ENCODE data around the gene DCDC1. TPM values are rescaled to one million over a fixed set of nuclear protein-coding genes. Genes with fewer than 3 reads are reported as not detected.

Gene DCDC1
- total RNA-seq, 3 donors from 2014 or later = 0.19 TPM; not detected in 2

GRCh38 chr11:30852645-30853044 is 516.9 kb downstream of the DCDC1 start:
- no peaks in the 10 kb centered on the region for H3K27me3 Mint-ChIP-seq (ENCODE audit: low read depth)
- no peaks in the 10 kb centered on the region for H3K4me1 Mint-ChIP-seq (ENCODE audit: low read depth)
- ATAC-seq = no peak
- no peaks in the 10 kb centered on the region for H3K36me3 Mint-ChIP-seq (ENCODE audit: insufficient read depth)
- no peak overlapping the region for H3K4me3 Mint-ChIP-seq
- no peak for DNase-seq
- peaks cover 4% of the 10 kb centered on the region for H3K9me3 Mint-ChIP-seq

GRCh38 chr11:30852091-30852490 is 517.4 kb downstream of the DCDC1 start:
- DNase-seq (no peak), ATAC-seq (no peak)
- Mint-ChIP-seq H3K27me3 (ENCODE audit: low read depth) (no peaks in the 10 kb centered on the region), H3K4me1 (ENCODE audit: low read depth) (no peaks in the 10 kb centered on the region), H3K36me3 (ENCODE audit: insufficient read depth) (no peaks in the 10 kb centered on the region), H3K9me3 (peaks cover 9% of the 10 kb centered on the region), H3K4me3 (no peak overlapping the region)

- Mint-ChIP-seq H3K4me3 (no peak overlapping the region), H3K36me3 (ENCODE audit: insufficient read depth) (no peaks in the 10 kb centered on the region), H3K9me3 (peaks cover 33% of the 10 kb centered on the region), H3K27me3 (ENCODE audit: low read depth) (no peaks in the 10 kb centered on the region), H3K4me1 (ENCODE audit: low read depth) (no peaks in the 10 kb centered on the region)
- DNase-seq = no peak
- no peak for ATAC-seq
These were observed 532.3 kb downstream of the DCDC1 start for GRCh38 chr11:30837252-30837651.

- no peaks in the 10 kb centered on the region for H3K27me3 Mint-ChIP-seq (ENCODE audit: low read depth)
- H3K4me3 Mint-ChIP-seq = no peak overlapping the region
- peaks cover 23% of the 10 kb centered on the region for H3K9me3 Mint-ChIP-seq
- H3K36me3 Mint-ChIP-seq (ENCODE audit: insufficient read depth) = no peaks in the 10 kb centered on the region
- no peak for DNase-seq
- ATAC-seq = no peak
- H3K4me1 Mint-ChIP-seq (ENCODE audit: low read depth) = no peaks in the 10 kb centered on the region
These were observed 536.7 kb downstream of the DCDC1 start for GRCh38 chr11:30832831-30833230.

GRCh38 chr11:30830681-30831080 is 538.9 kb downstream of the DCDC1 start:
- no peaks in the 10 kb centered on the region for H3K36me3 Mint-ChIP-seq (ENCODE audit: insufficient read depth)
- ATAC-seq = no peak

GRCh38 chr11:30826911-30827310 is 542.6 kb downstream of the DCDC1 start:
- H3K4me3 Mint-ChIP-seq = no peak overlapping the region
- H3K9me3 Mint-ChIP-seq = no peaks in the 10 kb centered on the region

More at GRCh38 chr11:30830681-30831080, 538.9 kb downstream of the DCDC1 start:
- Mint-ChIP-seq H3K27me3 (ENCODE audit: low read depth) (no peaks in the 10 kb centered on the region), H3K4me3 (no peak overlapping the region), H3K4me1 (ENCODE audit: low read depth) (no peaks in the 10 kb centered on the region), H3K9me3 (peaks cover 16% of the 10 kb centered on the region)
- no peak for DNase-seq

GRCh38 chr11:30825723-30826122 is 543.8 kb downstream of the DCDC1 start:
- no peaks in the 10 kb centered on the region for H3K36me3 Mint-ChIP-seq (ENCODE audit: insufficient read depth)
- no peak overlapping the region for H3K4me3 Mint-ChIP-seq
- ATAC-seq (no peak), DNase-seq (no peak)
- no peaks in the 10 kb centered on the region for H3K9me3 Mint-ChIP-seq
- no peaks in the 10 kb centered on the region for H3K4me1 Mint-ChIP-seq (ENCODE audit: low read depth)
- H3K27me3 Mint-ChIP-seq (ENCODE audit: low read depth) = no peaks in the 10 kb centered on the region

More at GRCh38 chr11:30826911-30827310, 542.6 kb downstream of the DCDC1 start:
- ATAC-seq = no peak
- DNase-seq = no peak
- no peaks in the 10 kb centered on the region for H3K27me3 Mint-ChIP-seq (ENCODE audit: low read depth)
- no peaks in the 10 kb centered on the region for H3K36me3 Mint-ChIP-seq (ENCODE audit: insufficient read depth)
- no peaks in the 10 kb centered on the region for H3K4me1 Mint-ChIP-seq (ENCODE audit: low read depth)

- no peaks in the 10 kb centered on the region for H3K4me1 Mint-ChIP-seq (ENCODE audit: low read depth)
- H3K36me3 Mint-ChIP-seq (ENCODE audit: insufficient read depth) = no peaks in the 10 kb centered on the region
- no peaks in the 10 kb centered on the region for H3K9me3 Mint-ChIP-seq
- H3K27me3 Mint-ChIP-seq (ENCODE audit: low read depth) = no peaks in the 10 kb centered on the region
- DNase-seq (no peak), ATAC-seq (no peak)
- H3K4me3 Mint-ChIP-seq = no peak overlapping the region
These were observed 546.4 kb downstream of the DCDC1 start for GRCh38 chr11:30823119-30823518.

GRCh38 chr11:30821438-30821965 is 548.0 kb downstream of the DCDC1 start:
- Mint-ChIP-seq H3K4me3 (no peak overlapping the region), H3K36me3 (ENCODE audit: insufficient read depth) (no peaks in the 10 kb centered on the region), H3K9me3 (no peaks in the 10 kb centered on the region), H3K4me1 (ENCODE audit: low read depth) (no peaks in the 10 kb centered on the region), H3K27me3 (ENCODE audit: low read depth) (no peaks in the 10 kb centered on the region)
- no peak for ATAC-seq
- DNase-seq = no peak

- Mint-ChIP-seq H3K4me3 (no peak overlapping the region), H3K4me1 (ENCODE audit: low read depth) (no peaks in the 10 kb centered on the region), H3K27me3 (ENCODE audit: low read depth) (no peaks in the 10 kb centered on the region), H3K9me3 (no peaks in the 10 kb centered on the region), H3K36me3 (ENCODE audit: insufficient read depth) (no peaks in the 10 kb centered on the region)
- ATAC-seq = no peak
- no peak for DNase-seq
These were observed 550.8 kb downstream of the DCDC1 start for GRCh38 chr11:30818721-30819120.

- no peaks in the 10 kb centered on the region for H3K36me3 Mint-ChIP-seq (ENCODE audit: insufficient read depth)
- no peaks in the 10 kb centered on the region for H3K9me3 Mint-ChIP-seq
- DNase-seq (no peak), ATAC-seq (no peak)
- no peak overlapping the region for H3K4me3 Mint-ChIP-seq
- H3K4me1 Mint-ChIP-seq (ENCODE audit: low read depth) = no peaks in the 10 kb centered on the region
- no peaks in the 10 kb centered on the region for H3K27me3 Mint-ChIP-seq (ENCODE audit: low read depth)
These were observed 552.3 kb downstream of the DCDC1 start for GRCh38 chr11:30816959-30817880.

- Mint-ChIP-seq H3K9me3 (no peaks in the 10 kb centered on the region), H3K36me3 (ENCODE audit: insufficient read depth) (no peaks in the 10 kb centered on the region), H3K27me3 (ENCODE audit: low read depth) (no peaks in the 10 kb centered on the region), H3K4me3 (no peak overlapping the region), H3K4me1 (ENCODE audit: low read depth) (no peaks in the 10 kb centered on the region)
- ATAC-seq = no peak
- DNase-seq = no peak
These were observed 553.9 kb downstream of the DCDC1 start for GRCh38 chr11:30815619-30816018.

GRCh38 chr11:30814737-30815136 is 554.8 kb downstream of the DCDC1 start:
- no peaks in the 10 kb centered on the region for H3K36me3 Mint-ChIP-seq (ENCODE audit: insufficient read depth)
- H3K4me1 Mint-ChIP-seq (ENCODE audit: low read depth) = no peaks in the 10 kb centered on the region

More at GRCh38 chr11:30814737-30815136, 554.8 kb downstream of the DCDC1 start:
- H3K9me3 Mint-ChIP-seq = no peaks in the 10 kb centered on the region
- ATAC-seq (no peak), DNase-seq (no peak)
- no peaks in the 10 kb centered on the region for H3K27me3 Mint-ChIP-seq (ENCODE audit: low read depth)
- H3K4me3 Mint-ChIP-seq = no peak overlapping the region

Data from activated T-cell treated with anti-CD3 and anti-CD28 coated beads, Interleukin-2, amount 50 U/mL, for 4 hours (primary cell).